Measurements from ENCODE around the gene TCF21.

The TCF21 gene

GRCh38 chr6:133937909-133938308, 49.0 kb downstream of the TCF21 start:
- H3K4me3 ChIP-seq (ENCODE audit: low read depth, low read length), result no peak overlapping the region
- H3K27me3 ChIP-seq (ENCODE audit: control insufficient read depth, insufficient read depth, low read length), result no peaks in the 10 kb centered on the region
- H3K9ac ChIP-seq (ENCODE audit: low read depth, low read length), result no peak overlapping the region
- H3K36me3 ChIP-seq (ENCODE audit: control insufficient read depth, insufficient read depth, low read length), result no peaks in the 10 kb centered on the region
- H3K27ac ChIP-seq (ENCODE audit: low read depth, low read length), result no peak overlapping the region
- no peaks in the 10 kb centered on the region for H3K9me3 ChIP-seq (ENCODE audit: control insufficient read depth, insufficient read depth, low read length)
- no peaks in the 10 kb centered on the region for H3K4me1 ChIP-seq (ENCODE audit: control insufficient read depth, insufficient read depth, low read length)

- no peaks in the 10 kb centered on the region for H3K4me1 ChIP-seq (ENCODE audit: control insufficient read depth, insufficient read depth, low read length)
- no peak overlapping the region for H3K9ac ChIP-seq (ENCODE audit: low read depth, low read length)
- no peaks in the 10 kb centered on the region for H3K36me3 ChIP-seq (ENCODE audit: control insufficient read depth, insufficient read depth, low read length)
- no peak overlapping the region for H3K4me3 ChIP-seq (ENCODE audit: low read depth, low read length)
- H3K27me3 ChIP-seq (ENCODE audit: control insufficient read depth, insufficient read depth, low read length), result no peaks in the 10 kb centered on the region
- no peaks in the 10 kb centered on the region for H3K9me3 ChIP-seq (ENCODE audit: control insufficient read depth, insufficient read depth, low read length)
- no peak overlapping the region for H3K27ac ChIP-seq (ENCODE audit: low read depth, low read length)
These were observed 49.6 kb downstream of the TCF21 start for GRCh38 chr6:133938533-133938932.

GRCh38 chr6:133939778-133940667, 51.1 kb downstream of the TCF21 start:
- no peaks in the 10 kb centered on the region for H3K9me3 ChIP-seq (ENCODE audit: control insufficient read depth, insufficient read depth, low read length)
- H3K36me3 ChIP-seq (ENCODE audit: control insufficient read depth, insufficient read depth, low read length), result no peaks in the 10 kb centered on the region
- H3K4me3 ChIP-seq (ENCODE audit: low read depth, low read length), result no peak overlapping the region
- no peak overlapping the region for H3K9ac ChIP-seq (ENCODE audit: low read depth, low read length)
- no peaks in the 10 kb centered on the region for H3K27me3 ChIP-seq (ENCODE audit: control insufficient read depth, insufficient read depth, low read length)
- no peaks in the 10 kb centered on the region for H3K4me1 ChIP-seq (ENCODE audit: control insufficient read depth, insufficient read depth, low read length)
- no peak overlapping the region for H3K27ac ChIP-seq (ENCODE audit: low read depth, low read length)

Data from HUES48 (cell line).